Activated CD4-positive, alpha-beta memory T cell treated with anti-CD3 and anti-CD28 coated beads for 36 hours (primary cell): ENCODE data around the gene TUBA4B. TPM values are rescaled to one million over a fixed set of nuclear protein-coding genes. Genes with fewer than 3 reads are reported as not detected.

Source experiments
- CTCF ChIA-PET: fragments of 350-600 bp; sonication (Branson Sonifier 250); formaldehyde crosslinking; loops from one replicate; lab custom pipeline; 2021; ENCODE audit warnings: antibody characterized with exemption, inconsistent platforms; lab: Charles Lee
- POLR2A ChIA-PET: fragments of 350-600 bp; sonication (Branson Sonifier 250); formaldehyde crosslinking; loops from one replicate; lab custom pipeline; 2021; ENCODE audit warnings: antibody characterized with exemption; lab: Charles Lee
- DNase-seq: peaks from one replicate; pipeline ENCODE4 v3.0.0-alpha.2; 2020
- H3K27ac Mint-ChIP-seq: one replicate; pipeline ENCODE4 v1.8.0; 2021; ENCODE audit warnings: mixed read lengths
- H3K27me3 Mint-ChIP-seq: one replicate; pipeline ENCODE4 v1.8.0; 2021; ENCODE audit warnings: mixed read lengths
- H3K36me3 Mint-ChIP-seq: one replicate; pipeline ENCODE4 v1.8.0; 2021; ENCODE audit warnings: mixed read lengths
- H3K4me1 Mint-ChIP-seq: one replicate; pipeline ENCODE4 v1.8.0; 2021; ENCODE audit warnings: low read depth, mixed read lengths
- H3K4me3 Mint-ChIP-seq: one replicate; pipeline ENCODE4 v1.8.0; 2021; ENCODE audit warnings: mild to moderate bottlenecking, mixed read lengths
- H3K9me3 Mint-ChIP-seq: one replicate; pipeline ENCODE4 v1.8.0; 2021; ENCODE audit warnings: mixed read lengths
- intact Hi-C: fragments of 100-400 bp; cut with micrococcal nuclease; formaldehyde crosslinking; loops from one replicate; pipeline ENCODE4 v1.15.1; 2023
- total RNA-seq, 2 experiments: library from RNA; stranded (reverse); gene quantifications; one replicate each; pipeline ENCODE4 v1.2.3, GENCODE V29; 2021

The TUBA4B gene
- total RNA-seq, 2 experiments from 2014 or later = not detected

GRCh38 chr2:219279151-219279915 lies 26.3 kb downstream of the TUBA4B start, which contains the start of gene DNAJB2:
Gene DNAJB2, plus strand, starts transcription at chr2:219279366. Its CDS starts 468 bp downstream, at chr2:219279834.
- H3K36me3 Mint-ChIP-seq = peaks cover 24% of the 10 kb centered on the region
- ChIA-PET CTCF (interaction anchor here (0.8 to 14.1 kb wide), 17 partner anchors 9 to 299 kb away, joined by 3 to 252 read pairs (median 8); partner anchors contain the start of genes ANKZF1, ATG9A, CNPPD1 and DNPEP), POLR2A (interaction anchor here (0.8 to 6.5 kb wide), 10 partner anchors 15 to 108 kb away, joined by 4 to 85 read pairs (median 11); partner anchors contain the start of genes ANKZF1, ATG9A, CNPPD1 and DNPEP)
- H3K4me1 Mint-ChIP-seq = peaks cover 43% of the 10 kb centered on the region
- H3K9me3 Mint-ChIP-seq = no peaks in the 10 kb centered on the region
- intact Hi-C loops = loop anchor here (1.0 to 2.0 kb wide), 13 partner anchors 16 to 1009 kb away; partner anchors contain the start of genes AAMP, ABCB6, ANKZF1 and ATG9A
- H3K27ac Mint-ChIP-seq = peak within 1 kb of the TSS; percentile 95
- no peaks in the 10 kb centered on the region for H3K27me3 Mint-ChIP-seq
- H3K4me3 Mint-ChIP-seq = peak within 1 kb of the TSS; percentile 80
- DNase-seq = peak; percentile 100

DNA sequence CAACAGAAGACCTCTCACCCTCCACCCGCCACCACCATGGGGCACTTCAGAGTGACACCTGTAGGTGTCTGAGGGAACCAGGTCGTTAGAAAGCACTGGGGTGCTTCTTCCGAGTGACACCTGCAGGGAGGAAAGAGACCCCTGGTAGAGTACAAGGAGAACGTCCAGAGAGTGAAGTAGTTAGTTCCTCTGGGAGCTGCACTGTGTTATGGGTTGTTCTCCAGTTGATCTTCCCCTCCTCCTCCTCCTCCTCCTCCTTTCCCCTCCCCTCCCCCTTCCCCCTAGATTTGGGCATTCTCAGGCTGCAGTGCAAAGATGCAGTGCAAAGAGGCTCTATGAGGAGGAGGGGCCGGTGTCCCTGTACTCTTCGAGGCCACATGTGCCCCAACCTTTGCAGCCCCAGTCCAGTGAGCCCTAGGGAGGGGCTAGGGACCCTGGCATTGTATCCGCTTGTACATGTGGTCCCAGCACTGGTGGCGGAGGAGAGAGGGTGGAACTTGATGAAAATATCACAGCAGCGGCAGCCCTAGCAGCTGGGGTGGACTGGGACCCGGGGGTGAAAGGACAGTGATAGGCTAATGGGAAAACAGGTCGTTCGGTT lies 27.0 kb downstream of the TUBA4B start:
- Mint-ChIP-seq H3K9me3 (no peaks in the 10 kb centered on the region), H3K36me3 (peaks cover 24% of the 10 kb centered on the region), H3K4me1 (peaks cover 43% of the 10 kb centered on the region), H3K4me3 (peak overlapping the region; percentile 80), H3K27me3 (no peaks in the 10 kb centered on the region), H3K27ac (peak overlapping the region; percentile 89)
- no peak for DNase-seq
- intact Hi-C loops = loop anchor here (1.0 to 2.0 kb wide), 13 partner anchors 15 to 1009 kb away; partner anchors contain the start of genes AAMP, ABCB6, ANKZF1 and ATG9A
- CTCF ChIA-PET = interaction anchor here (0.5 to 14.1 kb wide), 7 partner anchors 13 to 107 kb away, joined by 3 to 252 read pairs (median 19); partner anchors contain the start of genes DNPEP, GLB1L, STK16 and TUBA4A
- POLR2A ChIA-PET = interaction anchor here (0.8 to 6.5 kb wide), 8 partner anchors 15 to 104 kb away, joined by 4 to 85 read pairs (median 14); partner anchors contain the start of genes ANKZF1, ATG9A, CNPPD1 and GLB1L

- ChIA-PET CTCF (interaction anchor here (0.5 to 14.1 kb wide), 5 partner anchors 13 to 207 kb away, joined by 3 to 252 read pairs (median 19); partner anchors contain the start of genes GLB1L, STK16, TUBA4A and TUBA4B), POLR2A (interaction anchor here (1.9 to 6.5 kb wide), 3 partner anchors 27 to 51 kb away, joined by 6 to 85 read pairs (median 22); partner anchors contain the start of genes ANKZF1, ATG9A, GLB1L and STK16)
- H3K27ac Mint-ChIP-seq = no peak overlapping the region
- peak overlapping the region; percentile 80 for H3K4me3 Mint-ChIP-seq
- intact Hi-C loops = no loop called here
- H3K4me1 Mint-ChIP-seq = peaks cover 43% of the 10 kb centered on the region
- no peak for DNase-seq
- peaks cover 24% of the 10 kb centered on the region for H3K36me3 Mint-ChIP-seq
- H3K27me3 Mint-ChIP-seq = no peaks in the 10 kb centered on the region
- H3K9me3 Mint-ChIP-seq = no peaks in the 10 kb centered on the region
Measured at GRCh38 chr2:219280651-219281050, 27.6 kb downstream of the TUBA4B start.

DNA sequence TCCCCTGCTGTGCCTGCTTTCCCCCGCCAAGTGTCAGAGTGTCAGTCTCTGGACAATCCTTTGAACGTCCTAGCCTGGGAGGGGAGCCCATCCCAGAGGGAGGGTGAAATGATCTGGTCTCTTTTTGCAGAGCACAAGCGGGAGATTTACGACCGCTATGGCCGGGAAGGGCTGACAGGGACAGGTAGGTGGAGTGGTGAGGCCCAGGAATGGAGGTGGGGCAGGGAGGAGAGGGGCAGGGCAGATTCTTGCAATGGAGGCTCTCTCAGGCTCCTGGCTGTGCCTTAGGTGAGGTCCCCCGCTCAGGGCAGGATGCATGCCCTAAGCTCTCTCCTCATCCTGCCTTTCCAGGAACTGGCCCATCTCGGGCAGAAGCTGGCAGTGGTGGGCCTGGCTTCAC lies 28.5 kb downstream of the TUBA4B start:
- Mint-ChIP-seq H3K4me3 (no peak overlapping the region), H3K4me1 (peaks cover 43% of the 10 kb centered on the region), H3K9me3 (no peaks in the 10 kb centered on the region), H3K36me3 (peaks cover 27% of the 10 kb centered on the region), H3K27ac (no peak overlapping the region), H3K27me3 (no peaks in the 10 kb centered on the region)
- no peak for DNase-seq
- ChIA-PET CTCF (interaction anchor here (0.7 to 14.1 kb wide), 3 partner anchors 12 to 208 kb away, joined by 3 to 252 read pairs (median 95); partner anchors contain the start of genes TUBA4A and TUBA4B), POLR2A (interaction anchor here (0.9 to 6.5 kb wide), 3 partner anchors 13 to 52 kb away, joined by 3 to 85 read pairs (median 6); partner anchors contain the start of genes ANKZF1, ATG9A, TUBA4A and TUBA4B)
- intact Hi-C loops = no loop called here

DNA sequence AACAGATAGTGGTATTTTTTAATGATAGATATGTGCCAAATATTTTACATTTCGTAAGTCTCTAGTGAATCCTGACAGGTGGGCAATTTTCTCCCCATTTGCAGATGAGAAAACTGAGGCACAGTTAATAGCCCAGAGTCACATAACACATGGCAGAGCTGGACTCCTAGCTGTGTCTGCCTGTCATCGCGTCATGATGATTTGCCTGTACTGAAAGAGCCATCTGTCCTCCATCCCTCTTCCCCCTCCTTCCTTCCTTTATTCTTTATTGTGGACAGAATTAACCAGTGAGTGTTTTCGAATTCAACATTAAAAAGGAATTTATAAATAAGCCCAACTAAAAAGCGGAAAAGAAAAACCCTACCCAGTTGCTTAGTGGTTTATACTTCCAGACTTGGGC lies 29.3 kb downstream of the TUBA4B start:
- Mint-ChIP-seq H3K4me1 (peaks cover 40% of the 10 kb centered on the region), H3K36me3 (peaks cover 27% of the 10 kb centered on the region), H3K27me3 (no peaks in the 10 kb centered on the region), H3K9me3 (no peaks in the 10 kb centered on the region), H3K27ac (no peak overlapping the region), H3K4me3 (no peak overlapping the region)
- intact Hi-C loops = no loop called here
- no peak for DNase-seq
- ChIA-PET CTCF (interaction anchor here (0.9 to 14.1 kb wide), 2 partner anchors 11 to 16 kb away, joined by 4 to 252 read pairs; no protein-coding TSS in a partner anchor), POLR2A (interaction anchor here (0.9 to 6.5 kb wide), 4 partner anchors 12 to 53 kb away, joined by 3 to 85 read pairs (median 10); partner anchors contain the start of genes ANKZF1, ATG9A, TUBA4A and TUBA4B)

- no peak for DNase-seq
- Mint-ChIP-seq H3K4me3 (no peak overlapping the region), H3K36me3 (peaks cover 27% of the 10 kb centered on the region), H3K9me3 (no peaks in the 10 kb centered on the region), H3K4me1 (peaks cover 33% of the 10 kb centered on the region), H3K27me3 (no peaks in the 10 kb centered on the region), H3K27ac (no peak overlapping the region)
- ChIA-PET CTCF (interaction anchor here (0.9 to 14.1 kb wide), 3 partner anchors 10 to 16 kb away, joined by 3 to 252 read pairs (median 4); no protein-coding TSS in a partner anchor), POLR2A (interaction anchor here (4.0 to 6.5 kb wide), 2 partner anchors 11 to 30 kb away, joined by 13 to 85 read pairs; partner anchors contain the start of genes TUBA4A and TUBA4B)
- intact Hi-C loops = no loop called here
Measured at GRCh38 chr2:219282943-219283581, 30.0 kb downstream of the TUBA4B start.

GRCh38 chr2:219284501-219285372 lies 31.7 kb downstream of the TUBA4B start:
- H3K36me3 Mint-ChIP-seq = peaks cover 27% of the 10 kb centered on the region
- peaks cover 23% of the 10 kb centered on the region for H3K4me1 Mint-ChIP-seq
- H3K9me3 Mint-ChIP-seq = no peaks in the 10 kb centered on the region
- no peaks in the 10 kb centered on the region for H3K27me3 Mint-ChIP-seq
- CTCF ChIA-PET = interaction anchor here (1.2 to 14.1 kb wide), 2 partner anchors 9 to 14 kb away, joined by 3 to 252 read pairs; no protein-coding TSS in a partner anchor
- POLR2A ChIA-PET = interaction anchor here (4.0 kb wide), 1 partner anchor 10 kb away, joined by 13 read pairs; no protein-coding TSS in a partner anchor
- no peak for DNase-seq
- H3K4me3 Mint-ChIP-seq = no peak overlapping the region
- no peak overlapping the region for H3K27ac Mint-ChIP-seq
- intact Hi-C loops = no loop called here

DNA sequence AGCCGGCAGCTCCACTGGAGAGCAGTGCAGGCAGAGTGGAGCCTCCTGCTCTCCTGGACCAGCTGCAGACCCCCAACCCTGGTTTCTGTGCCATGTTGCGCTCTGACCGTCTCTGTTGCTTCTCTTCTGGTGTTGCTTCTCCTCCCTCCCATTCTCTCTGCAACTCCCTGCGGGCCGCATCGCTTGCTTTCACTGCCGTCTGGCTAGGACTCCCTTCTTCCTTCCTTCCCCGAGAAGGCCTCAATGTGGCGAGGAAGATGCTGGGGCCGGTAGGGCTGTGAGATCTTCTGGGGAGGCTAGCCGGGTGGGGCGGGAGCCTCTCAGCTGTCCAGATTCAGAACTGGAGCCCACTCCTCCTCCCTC lies 32.3 kb downstream of the TUBA4B start:
- Mint-ChIP-seq H3K36me3 (peaks cover 27% of the 10 kb centered on the region), H3K27me3 (no peaks in the 10 kb centered on the region), H3K4me1 (peaks cover 17% of the 10 kb centered on the region), H3K27ac (no peak overlapping the region), H3K4me3 (no peak overlapping the region), H3K9me3 (no peaks in the 10 kb centered on the region)
- intact Hi-C loops = no loop called here
- POLR2A ChIA-PET = interaction anchor here (4.0 kb wide), 1 partner anchor 9 kb away, joined by 13 read pairs; no protein-coding TSS in a partner anchor
- CTCF ChIA-PET = interaction anchor here (14.1 kb wide), 1 partner anchor 8 kb away, joined by 252 read pairs; no protein-coding TSS in a partner anchor
- DNase-seq = no peak

DNA sequence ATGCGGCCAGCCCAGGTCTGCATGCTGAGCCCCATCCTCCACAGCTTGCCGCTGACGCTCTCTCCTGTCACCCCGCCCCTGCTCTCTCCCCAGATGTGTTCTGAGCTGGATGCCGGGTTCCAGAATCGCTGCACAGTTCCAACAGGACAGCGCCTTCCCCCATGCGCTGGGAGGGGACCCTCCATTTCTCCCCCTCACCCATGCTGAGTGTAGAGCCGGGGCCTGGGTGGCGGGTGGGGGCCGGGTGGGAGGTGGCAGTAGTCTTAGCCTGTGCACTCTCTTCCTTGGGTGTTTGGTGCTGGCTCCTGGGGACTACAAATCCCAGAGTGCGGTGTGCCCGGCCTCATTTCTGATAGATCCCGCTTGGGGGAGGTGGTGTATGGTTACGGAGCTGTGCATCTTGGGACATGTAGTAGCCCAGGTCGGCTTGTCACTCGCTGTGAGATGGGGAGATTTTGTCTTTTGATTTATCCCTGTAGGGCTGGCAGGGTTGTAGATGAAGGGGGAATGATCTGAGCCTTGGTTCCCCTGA lies 32.9 kb downstream of the TUBA4B start:
- POLR2A ChIA-PET = interaction anchor here (4.0 kb wide), 1 partner anchor 8 kb away, joined by 13 read pairs; no protein-coding TSS in a partner anchor
- peaks cover 11% of the 10 kb centered on the region for H3K4me1 Mint-ChIP-seq
- no peak overlapping the region for H3K4me3 Mint-ChIP-seq
- no peaks in the 10 kb centered on the region for H3K27me3 Mint-ChIP-seq
- H3K27ac Mint-ChIP-seq = no peak overlapping the region
- H3K36me3 Mint-ChIP-seq = peaks cover 25% of the 10 kb centered on the region
- CTCF ChIA-PET = interaction anchor here (14.1 kb wide), 1 partner anchor 7 kb away, joined by 252 read pairs; no protein-coding TSS in a partner anchor
- H3K9me3 Mint-ChIP-seq = no peaks in the 10 kb centered on the region
- DNase-seq = no peak
- intact Hi-C loops = no loop called here
